GM12865 (cell line): ENCODE measurements around the gene CHST5.

Experiments
- DNase-seq: peaks from one replicate; pipeline ENCODE4 v3.0.0; 2010; ENCODE audit warnings: low read depth
- H3K4me3 ChIP-seq: 2 replicates; pipeline ENCODE4 v1.5.1; 2011; ENCODE audit warnings: mild to moderate bottlenecking, low read depth, low read length, control low read depth
- TF ChIP-seq, protein P1 (sequence below): IDR thresholded peaks from 2 replicates; pipeline ENCODE4 v1.5.1; 2011; ENCODE audit warnings: low read length, control low read depth, low read depth, inconsistent platforms; ENCODE audit not compliant: insufficient read depth; ENCODE audit errors: missing control alignments

The CHST5 gene

DNA sequence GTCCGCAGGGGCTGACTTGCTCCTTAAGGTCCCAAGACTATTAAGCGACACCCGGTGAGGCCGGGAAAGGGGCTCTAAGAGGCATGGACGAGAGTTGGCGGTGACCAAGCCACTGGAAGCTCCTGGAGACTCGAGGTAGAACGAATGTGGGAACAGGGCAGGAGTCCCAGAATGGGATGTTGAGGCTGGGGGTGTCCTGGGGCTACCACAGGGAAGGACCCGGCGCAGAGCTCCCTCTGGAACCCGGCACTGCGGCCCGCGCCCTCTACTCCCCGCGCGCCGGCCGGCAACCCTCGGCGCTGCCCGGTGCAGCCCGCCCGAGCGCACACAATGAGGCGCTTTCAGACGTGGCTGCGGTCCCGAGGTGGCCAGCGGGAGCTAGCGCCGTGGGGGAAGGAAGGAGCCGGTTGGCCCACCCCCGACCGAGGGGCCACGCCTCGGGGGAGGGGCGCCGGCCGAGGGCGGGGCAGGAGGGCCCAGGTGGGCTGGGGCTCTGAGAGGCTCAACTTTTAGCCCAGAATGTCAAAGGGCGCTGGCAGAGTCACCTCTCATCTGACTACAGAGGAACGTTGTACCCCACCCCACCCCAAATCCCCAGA, 40.7 kb downstream of the CHST5 start, which contains the start of gene CHST6:
TSS of gene CHST6 (minus strand) at position 366 of the 599 bp plus-strand sequence. CDS start 15,613 bp downstream, outside the sequence.
- TF ChIP-seq, protein P1, sequence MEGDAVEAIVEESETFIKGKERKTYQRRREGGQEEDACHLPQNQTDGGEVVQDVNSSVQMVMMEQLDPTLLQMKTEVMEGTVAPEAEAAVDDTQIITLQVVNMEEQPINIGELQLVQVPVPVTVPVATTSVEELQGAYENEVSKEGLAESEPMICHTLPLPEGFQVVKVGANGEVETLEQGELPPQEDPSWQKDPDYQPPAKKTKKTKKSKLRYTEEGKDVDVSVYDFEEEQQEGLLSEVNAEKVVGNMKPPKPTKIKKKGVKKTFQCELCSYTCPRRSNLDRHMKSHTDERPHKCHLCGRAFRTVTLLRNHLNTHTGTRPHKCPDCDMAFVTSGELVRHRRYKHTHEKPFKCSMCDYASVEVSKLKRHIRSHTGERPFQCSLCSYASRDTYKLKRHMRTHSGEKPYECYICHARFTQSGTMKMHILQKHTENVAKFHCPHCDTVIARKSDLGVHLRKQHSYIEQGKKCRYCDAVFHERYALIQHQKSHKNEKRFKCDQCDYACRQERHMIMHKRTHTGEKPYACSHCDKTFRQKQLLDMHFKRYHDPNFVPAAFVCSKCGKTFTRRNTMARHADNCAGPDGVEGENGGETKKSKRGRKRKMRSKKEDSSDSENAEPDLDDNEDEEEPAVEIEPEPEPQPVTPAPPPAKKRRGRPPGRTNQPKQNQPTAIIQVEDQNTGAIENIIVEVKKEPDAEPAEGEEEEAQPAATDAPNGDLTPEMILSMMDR: no peak
- peak within 1 kb of the TSS; percentile 48 for H3K4me3 ChIP-seq
- DNase-seq: peak; percentile 49

DNA sequence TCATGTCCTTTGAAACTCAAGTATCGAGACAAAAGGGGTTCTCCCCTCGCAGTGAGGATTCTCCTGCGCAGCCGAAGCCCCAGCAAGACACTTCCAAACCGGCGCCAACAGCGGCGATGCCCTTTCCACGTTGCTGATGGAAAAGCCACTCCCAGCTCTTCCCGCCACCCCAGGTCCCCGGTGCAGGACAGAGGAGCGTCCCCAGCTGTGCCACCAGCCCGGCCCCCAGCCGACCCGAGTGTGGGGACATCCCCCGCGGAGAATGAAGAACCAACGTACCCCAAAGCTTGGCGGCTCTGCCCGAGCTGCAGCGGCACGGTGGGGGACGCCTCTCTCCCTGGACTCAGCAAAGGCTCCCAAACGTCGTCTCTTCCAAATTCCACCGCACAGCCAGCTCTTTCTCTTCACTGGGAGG, 41.2 kb downstream of the CHST5 start:
- no peak for DNase-seq
- peak overlapping the region; percentile 48; the same call in 1 of the 2 replicates for H3K4me3 ChIP-seq
- TF ChIP-seq, protein P1: no peak

- no peak overlapping the region for H3K4me3 ChIP-seq
- TF ChIP-seq, protein P1: no peak
- no peak for DNase-seq
Measured at GRCh38 chr16:75494184-75494583, 41.7 kb downstream of the CHST5 start.

- peak; percentile 28 for DNase-seq
- no peak overlapping the region for H3K4me3 ChIP-seq
- TF ChIP-seq, protein P1: peak; percentile 33
Measured at GRCh38 chr16:75491876-75492275, 44.0 kb downstream of the CHST5 start.

DNA sequence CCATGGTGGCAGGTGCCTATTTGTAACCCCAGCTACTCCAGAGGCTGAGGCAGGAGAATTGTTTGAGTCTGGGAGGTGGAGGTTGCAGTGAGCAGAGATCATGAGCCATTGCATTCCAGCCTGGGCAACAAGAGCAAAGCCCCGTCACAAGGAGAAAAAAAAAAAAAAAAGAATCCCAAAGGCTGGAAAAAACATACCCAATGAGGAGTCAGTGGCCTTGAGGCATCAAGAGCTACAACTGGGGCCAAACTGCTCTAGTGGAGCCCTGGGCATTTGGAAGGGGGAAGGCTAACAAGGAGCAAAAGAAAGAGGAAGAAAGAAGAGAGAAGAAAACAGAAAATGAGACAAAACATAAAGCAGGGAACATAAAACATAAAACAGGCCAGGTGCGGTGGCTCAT, 47.6 kb downstream of the CHST5 start:
- DNase-seq: no peak
- no peak overlapping the region for H3K4me3 ChIP-seq
- TF ChIP-seq, protein P1: no peak

DNA sequence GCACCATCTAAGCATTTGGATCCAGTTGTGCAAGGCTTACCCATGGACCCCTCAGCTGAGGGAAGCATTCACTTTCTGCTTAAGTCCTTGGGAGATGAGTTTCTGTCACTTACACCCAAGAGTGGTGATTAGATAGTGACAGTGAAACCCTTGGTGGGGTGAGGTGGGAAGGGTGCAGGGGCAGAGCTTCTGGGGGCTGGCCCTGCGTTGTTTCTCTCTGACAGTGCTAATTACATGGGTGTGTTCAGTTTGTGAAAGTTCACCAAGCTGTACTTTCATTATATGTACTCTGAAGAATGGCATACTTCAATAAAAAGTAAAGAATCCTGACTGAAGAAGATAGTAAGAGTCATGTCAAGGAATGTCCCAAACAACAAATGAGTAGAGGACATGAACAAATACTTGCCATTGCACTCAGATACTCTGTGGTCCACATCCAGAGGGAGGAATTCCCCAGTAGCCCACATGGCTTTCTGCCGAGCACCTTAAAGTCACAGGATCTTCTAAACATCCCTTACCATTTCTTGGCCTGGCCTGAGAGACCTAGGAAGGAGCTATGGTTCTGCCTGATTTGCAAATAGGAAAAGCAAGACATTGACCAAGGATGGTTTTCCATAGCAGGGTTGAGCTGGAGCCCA, 49.1 kb downstream of the CHST5 start:
- DNase-seq: peak; percentile 71
- no peak overlapping the region for H3K4me3 ChIP-seq
- TF ChIP-seq, protein P1: no peak
